Stimulated activated CD8-positive, alpha-beta memory T cell treated with anti-CD3 and anti-CD28 coated beads, Interleukin-2, amount 100 ng/mL, for 1 hour (primary cell): ENCODE results near the gene OXLD1.

Experiments used
- DNase-seq, 2 donors: peaks; one replicate each; pipeline ENCODE4 v3.0.0-alpha.2; 2020; ENCODE audit warnings: low read depth in 2 of 2

OXLD1 gene

GRCh38 chr17:81702934-81703746 lies 36.7 kb upstream of the OXLD1 start, which contains the start of gene MRPL12:
Gene MRPL12, plus strand, starts transcription at chr17:81703367. Its CDS starts 135 bp downstream, at chr17:81703502.
- DNase-seq: peak; percentile 75 to 81

GRCh38 chr17:81701288-81702071 lies 35.1 kb upstream of the OXLD1 start:
- DNase-seq: no peak

GRCh38 chr17:81700353-81701287 lies 34.2 kb upstream of the OXLD1 start:
- no peak for DNase-seq

- no peak for DNase-seq
Measured at GRCh38 chr17:81697261-81698044, 31.0 kb upstream of the OXLD1 start.

- DNase-seq: no peak
Measured at GRCh38 chr17:81696218-81696941, 30.0 kb upstream of the OXLD1 start.

GRCh38 chr17:81695801-81696200 lies 29.4 kb upstream of the OXLD1 start:
- no peak for DNase-seq

- no peak for DNase-seq
Measured at GRCh38 chr17:81695211-81695610, 28.8 kb upstream of the OXLD1 start.

- no peak for DNase-seq
Measured at GRCh38 chr17:81694810-81695209, 28.4 kb upstream of the OXLD1 start.

- no peak for DNase-seq
Measured at GRCh38 chr17:81693509-81694210, 27.3 kb upstream of the OXLD1 start.

GRCh38 chr17:81691608-81692007 lies 25.2 kb upstream of the OXLD1 start:
- DNase-seq: no peak

- no peak for DNase-seq
Measured at GRCh38 chr17:81691196-81691595, 24.8 kb upstream of the OXLD1 start.

GRCh38 chr17:81690549-81690948 lies 24.1 kb upstream of the OXLD1 start:
- no peak for DNase-seq

GRCh38 chr17:81690066-81690465 lies 23.7 kb upstream of the OXLD1 start:
- DNase-seq: no peak

GRCh38 chr17:81688616-81689015 lies 22.2 kb upstream of the OXLD1 start:
- DNase-seq: no peak

- no peak for DNase-seq
Measured at GRCh38 chr17:81687770-81688541, 21.6 kb upstream of the OXLD1 start.

GRCh38 chr17:81686614-81687013 lies 20.2 kb upstream of the OXLD1 start:
- no peak for DNase-seq

- DNase-seq: no peak
Measured at GRCh38 chr17:81685108-81685507, 18.7 kb upstream of the OXLD1 start.

- DNase-seq: no peak
Measured at GRCh38 chr17:81684442-81684911, 18.1 kb upstream of the OXLD1 start.
